HG03045 (cell line): ENCODE data around the gene ATP5ME.

Source experiments
- ATAC-seq: cut with Tn5 transposase; IDR thresholded peaks from one replicate; pipeline ENCODE4 v1.9.1; 2021; ENCODE audit warnings: mild to moderate bottlenecking, moderate library complexity; ENCODE audit not compliant: unreplicated experiment

Gene ATP5ME

DNA sequence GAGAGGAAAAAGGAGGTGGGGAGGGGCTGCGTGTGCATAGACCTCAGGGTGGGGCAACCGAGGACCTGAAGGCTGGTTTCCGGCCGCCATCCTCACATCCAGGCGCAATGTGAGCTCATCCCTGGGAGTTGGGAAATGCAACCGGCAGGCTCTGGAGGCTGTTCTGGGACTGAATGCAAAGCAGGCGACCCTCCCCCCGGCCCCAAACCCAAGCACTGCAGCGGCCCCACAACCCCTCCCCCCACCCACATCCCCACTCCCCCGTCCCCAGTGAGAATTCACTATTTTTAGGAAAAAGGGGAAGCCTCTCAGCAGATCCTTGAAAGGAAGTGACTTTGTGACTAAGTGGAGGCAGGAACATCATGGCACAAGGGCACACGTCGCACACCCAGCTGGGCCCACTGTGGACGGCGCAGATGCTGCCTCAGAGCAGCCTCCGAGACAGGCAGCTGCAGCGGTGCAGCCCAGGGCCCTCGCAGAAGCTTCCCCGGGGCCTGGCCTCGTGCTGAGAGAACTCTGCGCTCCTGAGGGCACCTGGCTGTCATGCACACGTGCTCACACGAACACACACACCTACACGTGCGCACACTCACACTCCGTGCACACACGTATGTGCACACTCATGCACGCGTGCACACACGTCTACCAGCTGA, 50.0 kb downstream of the ATP5ME start:
- ATAC-seq, result no peak

DNA sequence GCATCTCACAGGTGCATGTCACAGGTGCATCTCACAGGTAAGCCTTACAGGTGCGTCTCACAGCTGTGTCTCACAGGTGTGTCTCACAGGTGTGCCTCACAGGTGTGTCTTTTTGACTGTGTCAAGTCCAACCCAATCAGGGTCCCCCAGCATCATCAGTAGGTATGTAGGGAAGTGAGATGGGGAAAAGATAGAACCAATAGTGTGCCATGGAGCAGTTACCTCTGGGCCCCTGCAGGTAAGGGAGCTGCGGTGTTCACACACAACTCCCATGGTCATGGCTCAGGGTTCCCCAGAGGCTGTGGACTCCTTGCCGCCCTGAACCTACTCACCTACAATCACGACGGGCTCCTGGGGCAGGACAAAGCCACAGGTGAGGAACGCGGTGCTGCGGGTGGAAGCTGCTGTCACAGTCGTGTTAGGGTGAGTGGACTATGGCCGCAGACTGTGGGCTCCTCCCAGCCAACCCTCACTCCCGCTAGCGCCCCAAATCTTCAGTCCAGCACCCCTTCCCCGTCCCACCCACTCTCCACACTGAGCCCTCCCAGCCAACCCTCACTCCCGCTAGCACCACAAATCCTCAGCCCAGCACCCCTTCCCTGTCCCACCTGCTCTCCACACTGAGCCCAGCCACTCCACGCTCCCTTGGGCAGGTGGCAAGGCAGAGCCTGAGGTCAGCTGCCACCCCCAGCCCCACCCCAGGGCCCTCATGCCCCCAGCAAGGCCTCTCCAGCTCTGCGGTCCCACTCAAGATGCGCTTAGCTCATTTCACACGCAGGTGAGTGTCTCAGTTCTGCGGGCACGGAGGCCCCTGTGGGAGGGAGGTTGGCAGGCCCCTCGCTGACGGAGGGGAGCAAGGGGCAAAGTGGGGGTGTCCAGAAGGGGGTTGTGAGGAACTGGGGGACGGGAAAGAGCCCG, 50.8 kb downstream of the ATP5ME start:
- no peak for ATAC-seq
